Measurements from ENCODE around the gene VWC2L. TPM values are rescaled to one million over a fixed set of nuclear protein-coding genes. Genes with fewer than 3 reads are reported as not detected.

Gene VWC2L
- total and polyA plus RNA-seq, 2 donors (not counting 1 experiment from before 2014, with no cell fraction given): not detected

DNA sequence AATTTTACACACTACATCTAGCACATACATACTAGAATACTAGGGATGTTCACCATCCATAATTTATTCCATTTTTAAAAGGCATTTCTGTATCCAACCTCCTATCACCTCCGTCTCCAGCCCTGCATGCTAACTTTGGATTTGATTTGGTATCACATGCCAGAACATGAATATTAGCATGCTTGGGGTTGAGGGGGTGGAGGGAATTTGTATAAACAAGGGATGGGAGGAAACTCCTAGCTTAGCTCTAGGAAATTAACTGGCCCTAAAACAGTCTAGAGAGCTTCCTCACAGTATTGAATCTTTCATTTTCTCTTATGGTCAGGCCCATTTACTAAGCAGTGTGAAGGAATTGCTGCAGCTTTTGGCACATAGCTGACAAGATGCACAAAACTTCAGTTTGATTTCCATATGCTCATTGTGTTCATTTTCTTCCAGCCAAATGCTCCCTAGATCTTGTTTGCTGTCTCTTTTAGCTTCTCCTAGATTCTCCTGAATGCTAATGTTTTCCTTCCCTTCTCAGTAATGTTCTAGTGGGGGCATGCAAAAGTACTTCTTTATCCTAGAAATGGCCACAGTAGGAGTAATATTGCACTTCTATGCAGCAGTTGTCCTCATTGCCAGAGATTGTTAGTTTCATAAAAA is 135.2 kb downstream of the VWC2L start:
- Mint-ChIP-seq H3K4me1 (no peaks in the 10 kb centered on the region), H3K9me3 (ENCODE audit: insufficient read depth) (no peaks in the 10 kb centered on the region), H3K27me3 (no peaks in the 10 kb centered on the region), H3K4me3 (no peak overlapping the region), H3K27ac (no peak overlapping the region)
- no peaks in the 10 kb centered on the region for H4K20me1 ChIP-seq (ENCODE audit: control insufficient read depth, insufficient read depth, low read length, poor library complexity, severe bottlenecking)
- H3K27ac ChIP-seq (ENCODE audit: low read length in 2 of 2): no peak overlapping the region
- H3K79me2 ChIP-seq (ENCODE audit: control insufficient read depth, insufficient read depth, low read length): no peaks in the 10 kb centered on the region
- DNase-seq: no peak
- ChIA-PET CTCF (no interaction called here), POLR2A (no interaction called here)
- TF ChIP-seq CTCF (IDR thresholded peaks at IDR 0.05) (no peak), EZH2 (IDR thresholded peaks at IDR 0.05; ENCODE audit: borderline replicate concordance, insufficient read depth, low read depth, low read length, poor library complexity, severe bottlenecking) (no peak)
- H3K4me1 ChIP-seq (ENCODE audit: control insufficient read depth in 2 of 2, insufficient read depth in 2 of 2, low read length in 2 of 2): no peaks in the 10 kb centered on the region
- no peaks in the 10 kb centered on the region for H3K36me3 ChIP-seq (replicated peaks in 1 of 2; ENCODE audit: control extremely low read depth in 1 of 2, control insufficient read depth in 1 of 2, extremely low read depth in 1 of 2, insufficient read depth in 2 of 2, low read length in 1 of 2)
- WGBS (ENCODE audit: insufficient coverage): no CpG with 5 or more reads among the region's 1 CpG
- no peak overlapping the region for H2AFZ ChIP-seq (ENCODE audit: insufficient read depth, low read depth, low read length, poor library complexity, severe bottlenecking)
- intact Hi-C loops (cut with micrococcal nuclease): no loop called here
- no peak overlapping the region for H3K4me2 ChIP-seq (replicated peaks; ENCODE audit: low read depth, low read length, poor library complexity, severe bottlenecking)
- no peak overlapping the region for H3K9ac ChIP-seq (ENCODE audit: low read length)
- ATAC-seq (ENCODE audit: low read depth): no peak
- peaks cover 0 to 1% (median 0%) of the 10 kb centered on the region in 3 donors for H3K9me3 ChIP-seq (ENCODE audit: control extremely low read depth in 1 of 3, control insufficient read depth in 2 of 3, insufficient read depth in 1 of 3, low read length in 2 of 3)
- H3K4me3 ChIP-seq (ENCODE audit: control extremely low read depth in 1 of 5, extremely low read depth in 1 of 5, insufficient read depth in 1 of 5, low read depth in 2 of 5, low read length in 4 of 5): no peak overlapping the region
- H3K27me3 ChIP-seq (replicated peaks in 1 of 4; ENCODE audit: control extremely low read depth in 1 of 4, control insufficient read depth in 3 of 4, insufficient read depth in 4 of 4, low read length in 3 of 4): no peaks in the 10 kb centered on the region

GRCh38 chr2:214547931-214548330 is 137.1 kb downstream of the VWC2L start:
- Histone ChIP-seq H3K4me1 (ENCODE audit: control insufficient read depth in 2 of 2, insufficient read depth in 2 of 2, low read length in 2 of 2) (no peaks in the 10 kb centered on the region), H3K4me2 (replicated peaks; ENCODE audit: low read depth, low read length, poor library complexity, severe bottlenecking) (no peak overlapping the region), H3K36me3 (replicated peaks in 1 of 2; ENCODE audit: control extremely low read depth in 1 of 2, control insufficient read depth in 1 of 2, extremely low read depth in 1 of 2, insufficient read depth in 2 of 2, low read length in 1 of 2) (no peaks in the 10 kb centered on the region), H2AFZ (ENCODE audit: insufficient read depth, low read depth, low read length, poor library complexity, severe bottlenecking) (no peak overlapping the region), H3K9me3 (ENCODE audit: control extremely low read depth in 1 of 3, control insufficient read depth in 2 of 3, insufficient read depth in 1 of 3, low read length in 2 of 3) (peaks cover 0 to 1% (median 0%) of the 10 kb centered on the region in 3 donors), H3K9ac (ENCODE audit: low read length) (no peak overlapping the region), H3K27ac (ENCODE audit: low read length in 2 of 2) (no peak overlapping the region), H4K20me1 (ENCODE audit: control insufficient read depth, insufficient read depth, low read length, poor library complexity, severe bottlenecking) (no peaks in the 10 kb centered on the region), H3K4me3 (ENCODE audit: control extremely low read depth in 1 of 5, extremely low read depth in 1 of 5, insufficient read depth in 1 of 5, low read depth in 2 of 5, low read length in 4 of 5) (no peak overlapping the region), H3K79me2 (ENCODE audit: control insufficient read depth, insufficient read depth, low read length) (no peaks in the 10 kb centered on the region), H3K27me3 (replicated peaks in 1 of 4; ENCODE audit: control extremely low read depth in 1 of 4, control insufficient read depth in 3 of 4, insufficient read depth in 4 of 4, low read length in 3 of 4) (no peaks in the 10 kb centered on the region)
- WGBS (ENCODE audit: insufficient coverage): 0% methylated on average over 1 of the region's 3 CpGs
- ChIA-PET POLR2A (no interaction called here), CTCF (no interaction called here)
- no peak for ATAC-seq (ENCODE audit: low read depth)
- no peak for DNase-seq
- H3K4me3 Mint-ChIP-seq: no peak overlapping the region
- TF ChIP-seq CTCF (IDR thresholded peaks at IDR 0.05) (no peak), EZH2 (IDR thresholded peaks at IDR 0.05; ENCODE audit: borderline replicate concordance, insufficient read depth, low read depth, low read length, poor library complexity, severe bottlenecking) (no peak)
- no peak overlapping the region for H3K27ac Mint-ChIP-seq
- H3K4me1 Mint-ChIP-seq: no peaks in the 10 kb centered on the region
- H3K27me3 Mint-ChIP-seq: no peaks in the 10 kb centered on the region
- H3K9me3 Mint-ChIP-seq (ENCODE audit: insufficient read depth): no peaks in the 10 kb centered on the region
- intact Hi-C loops (cut with micrococcal nuclease): no loop called here

Data from B cell (primary cell).